HepG2 (cell line): Measurements from ENCODE around the gene GGNBP2. TPM values are rescaled to one million over a fixed set of nuclear protein-coding genes. Genes with fewer than 3 reads are reported as not detected.

Source experiments
- NFE2L2 ChIP-seq: fragments of 150-350 bp; IDR thresholded peaks from 2 replicates; pipeline ENCODE4 v1.6.1; 2014; ENCODE audit warnings: low read length
- NFIC ChIP-seq: IDR thresholded peaks from 2 replicates; pipeline ENCODE4 v1.6.1; 2012; ENCODE audit warnings: mild to moderate bottlenecking, low read length, inconsistent platforms
- NR2F1 ChIP-seq, 2 experiments: fragments of 450-650 bp in 1 of 2; formaldehyde crosslinking in 1 of 2; IDR thresholded peaks; 2 replicates each; pipeline versions ENCODE4 v1.5.0 to v1.6.1; 2016 to 2020; ENCODE audit warnings: mild to moderate bottlenecking in 1 of 2, missing compliant biosample characterization in 1 of 2, missing genetic modification reagents in 1 of 2, moderate library complexity in 1 of 2
- PHF5A ChIP-seq: IDR thresholded peaks from one replicate; pipeline ENCODE4 v1.6.1; 2018; ENCODE audit warnings: low read depth, missing genetic modification reagents; ENCODE audit not compliant: unreplicated experiment
- PPARG ChIP-seq: conservative IDR thresholded peaks from 2 replicates; pipeline ENCODE4 v1.6.1; 2016; ENCODE audit warnings: missing biosample characterization, missing genetic modification reagents
- SIN3B ChIP-seq: fragments of 150-350 bp; IDR thresholded peaks from 2 replicates; pipeline ENCODE4 v1.6.1; 2014; ENCODE audit warnings: low read length
- ZBTB3 ChIP-seq: sonication (generic); formaldehyde crosslinking; IDR thresholded peaks from 2 replicates; pipeline ENCODE4 v1.4.0; 2020; ENCODE audit warnings: low read depth, mild to moderate bottlenecking, moderate library complexity, missing genetic modification reagents, borderline replicate concordance
- ZNF121 ChIP-seq: sonication (generic); formaldehyde crosslinking; IDR thresholded peaks from 2 replicates; pipeline ENCODE4 v1.5.0; 2020; ENCODE audit warnings: mild to moderate bottlenecking, missing genetic modification reagents
- ZNF318 ChIP-seq: sonication (generic); formaldehyde crosslinking; IDR thresholded peaks from 2 replicates; pipeline ENCODE4 v1.4.0; 2020; ENCODE audit warnings: mild to moderate bottlenecking, missing genetic modification reagents
- ZNF446 ChIP-seq: sonication (generic); formaldehyde crosslinking; IDR thresholded peaks from 2 replicates; pipeline ENCODE4 v1.5.0; 2020; ENCODE audit warnings: mild to moderate bottlenecking, missing genetic modification reagents
- ZNF772 ChIP-seq: sonication (generic); formaldehyde crosslinking; IDR thresholded peaks from 2 replicates; pipeline ENCODE4 v1.5.0; 2020; ENCODE audit warnings: mild to moderate bottlenecking, missing genetic modification reagents
- polyA plus RNA-seq, 8 experiments: library from polyadenylated mRNA; depleted of rRNA in 3 of 8; stranded (reverse) in 7 of 8; unstranded in 1 of 8; fragments of >200 nt; fragmentation: Illumina TruSeq in 4 of 8; extraction: Trizol in 4 of 8; gene quantifications; 2 replicates each; pipeline versions ENCODE4 v1.2.1 to v1.2.3, GENCODE V29; 2011 to 2016; ENCODE audit warnings: low read depth in 4 of 8, missing spikeins in 1 of 8, mixed read lengths in 1 of 8; ENCODE audit not compliant: insufficient read depth in 1 of 8
- total RNA-seq, 5 experiments: library from RNA; depleted of rRNA; stranded (reverse); fragments of >200 nt; fragmentation: Illumina TruSeq; extraction: Trizol; gene quantifications; 2 replicates each; pipeline ENCODE4 v1.2.3, GENCODE V29; 2016; ENCODE audit warnings: low read depth in 1 of 5
- TF ChIP-seq, protein P1 (sequence below): fragments of 450-650 bp; IDR thresholded peaks from 2 replicates; pipeline ENCODE4 v1.6.1; 2017; ENCODE audit warnings: mild to moderate bottlenecking
- TF ChIP-seq, protein P2 (sequence below): IDR thresholded peaks from 2 replicates; pipeline ENCODE4 v1.4.0; 2020; ENCODE audit warnings: mild to moderate bottlenecking, missing genetic modification reagents

The GGNBP2 gene
- total and polyA plus RNA-seq, 2 of the 13 experiments (the other 11 are each of a cell fraction or from before 2014, with no cell fraction given) = 53.3 to 84.2 TPM

DNA sequence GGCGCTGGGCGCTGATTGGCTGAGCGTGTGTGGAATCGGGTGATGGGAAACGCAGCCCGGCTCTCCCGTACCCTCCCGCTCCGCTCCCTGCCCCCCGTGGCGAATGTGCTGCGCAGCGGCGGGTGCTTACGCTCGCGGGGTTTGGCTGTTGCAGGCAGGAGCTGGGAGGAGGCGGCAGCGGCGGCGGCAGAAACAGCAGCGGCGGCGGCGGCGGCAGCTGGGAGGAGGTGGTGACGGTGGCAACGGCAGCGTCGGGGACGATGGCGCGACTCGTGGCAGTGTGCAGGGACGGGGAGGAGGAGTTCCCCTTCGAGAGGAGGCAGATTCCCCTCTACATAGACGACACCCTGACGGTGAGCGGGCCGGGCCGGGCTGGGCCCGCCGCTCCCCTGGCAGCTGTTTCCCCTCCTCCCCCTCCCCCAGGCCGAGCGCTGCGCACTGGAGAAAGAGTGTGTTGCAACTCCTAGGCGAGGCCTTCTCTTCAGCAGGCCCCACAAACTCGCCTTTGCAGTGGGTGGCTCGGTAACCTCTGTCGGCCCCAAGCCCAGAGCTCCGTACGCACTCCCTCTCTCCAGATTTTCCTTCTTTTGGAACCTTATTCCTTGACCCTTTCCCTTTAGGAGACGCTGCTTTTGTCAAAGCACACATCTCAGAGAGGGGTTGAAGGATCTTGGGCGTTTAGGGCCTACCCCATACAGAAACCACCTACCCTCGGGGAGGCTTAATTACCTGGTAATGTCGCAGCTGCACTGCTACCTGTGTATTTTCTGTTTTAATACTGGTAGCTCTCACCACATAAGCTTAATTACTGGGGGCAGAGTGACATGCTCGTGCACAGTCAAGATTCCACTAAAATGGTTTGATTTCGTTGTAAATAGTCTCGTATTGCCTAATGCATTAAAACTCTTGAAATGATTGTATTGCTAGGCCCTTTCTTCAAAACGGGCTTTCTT lies 1.0 kb downstream of the GGNBP2 start (continued):
- no peak for TF ChIP-seq ZNF318
- TF ChIP-seq, protein P1, sequence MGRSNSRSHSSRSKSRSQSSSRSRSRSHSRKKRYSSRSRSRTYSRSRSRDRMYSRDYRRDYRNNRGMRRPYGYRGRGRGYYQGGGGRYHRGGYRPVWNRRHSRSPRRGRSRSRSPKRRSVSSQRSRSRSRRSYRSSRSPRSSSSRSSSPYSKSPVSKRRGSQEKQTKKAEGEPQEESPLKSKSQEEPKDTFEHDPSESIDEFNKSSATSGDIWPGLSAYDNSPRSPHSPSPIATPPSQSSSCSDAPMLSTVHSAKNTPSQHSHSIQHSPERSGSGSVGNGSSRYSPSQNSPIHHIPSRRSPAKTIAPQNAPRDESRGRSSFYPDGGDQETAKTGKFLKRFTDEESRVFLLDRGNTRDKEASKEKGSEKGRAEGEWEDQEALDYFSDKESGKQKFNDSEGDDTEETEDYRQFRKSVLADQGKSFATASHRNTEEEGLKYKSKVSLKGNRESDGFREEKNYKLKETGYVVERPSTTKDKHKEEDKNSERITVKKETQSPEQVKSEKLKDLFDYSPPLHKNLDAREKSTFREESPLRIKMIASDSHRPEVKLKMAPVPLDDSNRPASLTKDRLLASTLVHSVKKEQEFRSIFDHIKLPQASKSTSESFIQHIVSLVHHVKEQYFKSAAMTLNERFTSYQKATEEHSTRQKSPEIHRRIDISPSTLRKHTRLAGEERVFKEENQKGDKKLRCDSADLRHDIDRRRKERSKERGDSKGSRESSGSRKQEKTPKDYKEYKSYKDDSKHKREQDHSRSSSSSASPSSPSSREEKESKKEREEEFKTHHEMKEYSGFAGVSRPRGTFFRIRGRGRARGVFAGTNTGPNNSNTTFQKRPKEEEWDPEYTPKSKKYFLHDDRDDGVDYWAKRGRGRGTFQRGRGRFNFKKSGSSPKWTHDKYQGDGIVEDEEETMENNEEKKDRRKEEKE = no peak
- no peak for TF ChIP-seq NR2F1 (CRISPR knock-in tag; IDR thresholded peaks at IDR 0.05)
- TF ChIP-seq ZBTB3 (CRISPR knock-in tag) = no peak
- TF ChIP-seq ZNF446 (CRISPR knock-in tag) = 0 out of 2 replicates have a peak, but pooled peaks have one; percentile 34
- TF ChIP-seq, protein P2, sequence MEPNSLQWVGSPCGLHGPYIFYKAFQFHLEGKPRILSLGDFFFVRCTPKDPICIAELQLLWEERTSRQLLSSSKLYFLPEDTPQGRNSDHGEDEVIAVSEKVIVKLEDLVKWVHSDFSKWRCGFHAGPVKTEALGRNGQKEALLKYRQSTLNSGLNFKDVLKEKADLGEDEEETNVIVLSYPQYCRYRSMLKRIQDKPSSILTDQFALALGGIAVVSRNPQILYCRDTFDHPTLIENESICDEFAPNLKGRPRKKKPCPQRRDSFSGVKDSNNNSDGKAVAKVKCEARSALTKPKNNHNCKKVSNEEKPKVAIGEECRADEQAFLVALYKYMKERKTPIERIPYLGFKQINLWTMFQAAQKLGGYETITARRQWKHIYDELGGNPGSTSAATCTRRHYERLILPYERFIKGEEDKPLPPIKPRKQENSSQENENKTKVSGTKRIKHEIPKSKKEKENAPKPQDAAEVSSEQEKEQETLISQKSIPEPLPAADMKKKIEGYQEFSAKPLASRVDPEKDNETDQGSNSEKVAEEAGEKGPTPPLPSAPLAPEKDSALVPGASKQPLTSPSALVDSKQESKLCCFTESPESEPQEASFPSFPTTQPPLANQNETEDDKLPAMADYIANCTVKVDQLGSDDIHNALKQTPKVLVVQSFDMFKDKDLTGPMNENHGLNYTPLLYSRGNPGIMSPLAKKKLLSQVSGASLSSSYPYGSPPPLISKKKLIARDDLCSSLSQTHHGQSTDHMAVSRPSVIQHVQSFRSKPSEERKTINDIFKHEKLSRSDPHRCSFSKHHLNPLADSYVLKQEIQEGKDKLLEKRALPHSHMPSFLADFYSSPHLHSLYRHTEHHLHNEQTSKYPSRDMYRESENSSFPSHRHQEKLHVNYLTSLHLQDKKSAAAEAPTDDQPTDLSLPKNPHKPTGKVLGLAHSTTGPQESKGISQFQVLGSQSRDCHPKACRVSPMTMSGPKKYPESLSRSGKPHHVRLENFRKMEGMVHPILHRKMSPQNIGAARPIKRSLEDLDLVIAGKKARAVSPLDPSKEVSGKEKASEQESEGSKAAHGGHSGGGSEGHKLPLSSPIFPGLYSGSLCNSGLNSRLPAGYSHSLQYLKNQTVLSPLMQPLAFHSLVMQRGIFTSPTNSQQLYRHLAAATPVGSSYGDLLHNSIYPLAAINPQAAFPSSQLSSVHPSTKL (CRISPR knock-in tag) = peak; percentile 55; the same call in 1 of the 2 replicates
- peak; percentile 83 for TF ChIP-seq PHF5A (CRISPR knock-in tag)
- TF ChIP-seq SIN3B = peak; percentile 78; the same call in 1 of the 2 replicates
- TF ChIP-seq NFE2L2 = no peak
- no peak for TF ChIP-seq ZNF121
- TF ChIP-seq PPARG (CRISPR knock-in tag) = no peak
- no peak for TF ChIP-seq NFIC
- peak; percentile 90 for TF ChIP-seq ZNF772 (CRISPR knock-in tag)
